Ascending aorta (tissue), 2 donors: ENCODE results near the gene PEX1. TPM values are rescaled to one million over a fixed set of nuclear protein-coding genes. Genes with fewer than 3 reads are reported as not detected.
A peak's percentile ranks its signal among the peaks of the same experiment; 100 is the strongest.

Source experiments
- DNase-seq, 2 donors: peaks; one replicate each; pipeline ENCODE4 v3.0.0-alpha.2; 2019; ENCODE audit warnings: low spot score in 2 of 2
- H3K27ac ChIP-seq, 2 donors: fragments of 200-600 bp; sonication (generic); one replicate each; pipeline ENCODE4 v1.5.1; 2016 to 2017; ENCODE audit warnings: mild to moderate bottlenecking in 1 of 2
- H3K27me3 ChIP-seq: fragments of 200-600 bp; sonication (generic); one replicate; pipeline ENCODE4 v1.5.1; 2017
- H3K36me3 ChIP-seq, 2 donors: fragments of 200-600 bp; sonication (generic); one replicate each; pipeline ENCODE4 v1.5.1; 2016
- H3K4me1 ChIP-seq, 2 donors: fragments of 200-600 bp; sonication (generic); one replicate each; pipeline ENCODE4 v1.5.1; 2016 to 2017; ENCODE audit warnings: mild to moderate bottlenecking in 1 of 2
- H3K4me3 ChIP-seq, 2 donors: fragments of 200-600 bp; sonication (generic); one replicate each; pipeline ENCODE4 v1.5.1; 2016 to 2017; ENCODE audit warnings: mild to moderate bottlenecking in 1 of 2
- H3K9me3 ChIP-seq, 2 donors: fragments of 200-600 bp; sonication (generic); one replicate each; pipeline ENCODE4 v1.5.1; 2016
- intact Hi-C: fragments of 100-400 bp; cut with DNase I; formaldehyde crosslinking; loops from one replicate; pipeline ENCODE4 v1.15.1; 2023
- total RNA-seq: library from RNA; depleted of rRNA; stranded (reverse); fragments of >200 nt; gene quantifications from one replicate; pipeline ENCODE4 v1.1.0, GENCODE V29; 2016
- TF ChIP-seq, protein P1 (sequence below), 3 experiments: fragments of 200-600 bp in 2 of 3; fragments of 450-650 bp in 1 of 3; sonication (generic) in 2 of 3; IDR thresholded peaks; one replicate each; pipeline ENCODE4 v1.5.1; 2016 to 2019; ENCODE audit warnings: antibody characterized with exemption in 3 of 3, mild to moderate bottlenecking in 1 of 3, moderate library complexity in 1 of 3

Gene PEX1
- 6.5 TPM for total RNA-seq

DNA sequence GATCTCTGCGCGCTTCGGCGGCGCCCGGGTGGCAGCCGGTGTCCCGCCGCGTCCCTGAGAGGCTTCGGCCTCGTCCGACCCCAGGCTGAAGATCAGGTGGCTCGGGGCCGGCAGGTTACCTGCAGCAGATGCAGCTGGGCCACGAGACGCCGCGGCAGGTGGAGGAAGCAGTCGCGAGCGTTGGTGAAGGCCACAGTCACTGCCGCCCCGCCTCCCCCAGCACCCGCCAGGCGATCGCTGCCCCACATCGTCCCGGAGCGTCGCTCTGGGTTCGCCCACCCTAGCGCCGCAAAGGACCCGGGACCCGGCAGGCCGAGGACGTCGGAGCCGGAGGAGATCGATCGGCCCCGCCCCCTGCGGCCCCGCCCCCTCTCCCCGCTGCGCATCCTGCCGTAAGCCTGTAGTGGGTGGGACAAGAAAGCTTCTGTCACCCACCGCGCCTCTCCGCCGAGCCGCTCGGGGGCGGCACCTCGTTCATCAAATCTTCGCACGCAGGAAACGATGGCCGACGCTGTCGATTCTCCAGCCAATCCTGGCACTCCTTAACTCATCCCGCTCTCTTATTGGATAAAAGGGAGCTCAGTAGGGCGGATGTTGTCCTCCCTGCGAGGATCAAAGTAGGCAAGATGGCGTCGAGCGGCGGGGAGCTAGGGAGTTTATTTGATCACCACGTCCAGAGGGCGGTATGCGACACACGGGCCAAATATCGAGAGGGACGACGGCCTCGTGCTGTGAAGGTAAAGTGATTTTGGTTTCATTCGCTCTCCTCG is at the start of gene PEX1, which contains the start of gene RBM48:
Gene PEX1, minus strand, starts transcription at position 333 of the 770 bp plus-strand sequence. Its CDS starts 85 bp downstream, at position 248.
Gene RBM48, plus strand, starts transcription at position 608 of the 770 bp plus-strand sequence. Its CDS starts 19 bp downstream, at position 627.
- peaks cover 29 to 32% of the 10 kb centered on the region in 2 donors for H3K36me3 ChIP-seq
- DNase-seq: peak; percentile 90 to 98
- H3K4me1 ChIP-seq: peaks cover 9 to 18% of the 10 kb centered on the region in 2 donors
- peak within 1 kb of the TSS; percentile 86 to 94 for H3K4me3 ChIP-seq
- H3K27ac ChIP-seq: peak within 1 kb of the TSS; percentile 88 to 89
- H3K9me3 ChIP-seq: no peaks in the 10 kb centered on the region
- intact Hi-C loops: loop anchor here (1.0 to 5.0 kb wide), 5 partner anchors 59 to 704 kb away; partner anchors contain the start of genes CYP51A1 and VPS50
- TF ChIP-seq, protein P1, sequence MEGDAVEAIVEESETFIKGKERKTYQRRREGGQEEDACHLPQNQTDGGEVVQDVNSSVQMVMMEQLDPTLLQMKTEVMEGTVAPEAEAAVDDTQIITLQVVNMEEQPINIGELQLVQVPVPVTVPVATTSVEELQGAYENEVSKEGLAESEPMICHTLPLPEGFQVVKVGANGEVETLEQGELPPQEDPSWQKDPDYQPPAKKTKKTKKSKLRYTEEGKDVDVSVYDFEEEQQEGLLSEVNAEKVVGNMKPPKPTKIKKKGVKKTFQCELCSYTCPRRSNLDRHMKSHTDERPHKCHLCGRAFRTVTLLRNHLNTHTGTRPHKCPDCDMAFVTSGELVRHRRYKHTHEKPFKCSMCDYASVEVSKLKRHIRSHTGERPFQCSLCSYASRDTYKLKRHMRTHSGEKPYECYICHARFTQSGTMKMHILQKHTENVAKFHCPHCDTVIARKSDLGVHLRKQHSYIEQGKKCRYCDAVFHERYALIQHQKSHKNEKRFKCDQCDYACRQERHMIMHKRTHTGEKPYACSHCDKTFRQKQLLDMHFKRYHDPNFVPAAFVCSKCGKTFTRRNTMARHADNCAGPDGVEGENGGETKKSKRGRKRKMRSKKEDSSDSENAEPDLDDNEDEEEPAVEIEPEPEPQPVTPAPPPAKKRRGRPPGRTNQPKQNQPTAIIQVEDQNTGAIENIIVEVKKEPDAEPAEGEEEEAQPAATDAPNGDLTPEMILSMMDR (IDR thresholded peaks at IDR 0.05): peak in 2 of 3 experiments; percentile 36 to 48
- H3K27me3 ChIP-seq: no peaks in the 10 kb centered on the region

DNA sequence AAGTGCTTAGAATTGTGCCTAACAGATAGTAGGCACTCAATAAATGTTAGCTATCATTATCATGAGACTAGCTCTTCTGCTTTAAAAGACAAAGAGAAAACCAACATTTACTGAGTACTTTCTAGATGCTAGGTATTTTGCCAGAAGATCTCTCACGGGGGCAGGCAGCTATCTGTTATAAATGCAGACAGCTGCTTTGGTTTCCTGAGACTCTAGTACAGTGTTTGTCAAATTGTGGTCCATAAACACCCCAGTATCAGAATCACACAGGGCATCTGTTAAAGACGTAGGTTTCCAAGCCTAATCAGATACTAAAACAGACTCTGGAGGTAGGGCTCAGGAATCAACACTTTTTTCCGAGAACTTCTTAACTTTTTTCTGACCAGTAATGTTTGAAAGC is 48.0 kb upstream of the PEX1 start:
- TF ChIP-seq, protein P1 (IDR thresholded peaks at IDR 0.05): no peak
- no peaks in the 10 kb centered on the region for H3K9me3 ChIP-seq
- H3K27me3 ChIP-seq: no peaks in the 10 kb centered on the region
- intact Hi-C loops: no loop called here
- peaks cover 65 to 90% of the 10 kb centered on the region in 2 donors for H3K36me3 ChIP-seq
- no peak for DNase-seq
- H3K4me3 ChIP-seq: no peak overlapping the region
- no peak overlapping the region for H3K27ac ChIP-seq
- H3K4me1 ChIP-seq: no peaks in the 10 kb centered on the region

DNA sequence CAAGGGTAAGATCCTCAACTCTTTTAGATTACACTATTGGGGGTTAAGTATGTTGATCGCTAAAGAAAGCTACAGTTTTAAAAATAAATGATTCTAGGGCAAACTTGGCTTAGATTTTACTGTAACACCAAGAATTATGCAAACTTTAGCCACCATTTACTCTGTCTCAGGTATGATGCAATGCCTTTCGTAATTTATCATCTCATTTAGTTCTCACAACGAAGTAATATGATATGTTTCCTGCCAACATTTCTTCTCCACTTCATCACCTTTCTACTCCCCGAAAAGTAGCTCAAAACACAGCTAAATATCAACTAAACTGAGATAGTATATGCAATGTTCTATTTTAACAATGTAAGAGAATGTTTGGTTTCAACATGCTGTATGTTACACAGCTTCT is 40.8 kb upstream of the PEX1 start:
- Histone ChIP-seq H3K4me3 (no peak overlapping the region), H3K36me3 (peaks cover 55 to 80% of the 10 kb centered on the region in 2 donors), H3K27ac (no peak overlapping the region), H3K27me3 (no peaks in the 10 kb centered on the region), H3K9me3 (no peaks in the 10 kb centered on the region), H3K4me1 (no peaks in the 10 kb centered on the region)
- intact Hi-C loops: no loop called here
- DNase-seq: no peak
- TF ChIP-seq, protein P1 (IDR thresholded peaks at IDR 0.05): no peak

DNA sequence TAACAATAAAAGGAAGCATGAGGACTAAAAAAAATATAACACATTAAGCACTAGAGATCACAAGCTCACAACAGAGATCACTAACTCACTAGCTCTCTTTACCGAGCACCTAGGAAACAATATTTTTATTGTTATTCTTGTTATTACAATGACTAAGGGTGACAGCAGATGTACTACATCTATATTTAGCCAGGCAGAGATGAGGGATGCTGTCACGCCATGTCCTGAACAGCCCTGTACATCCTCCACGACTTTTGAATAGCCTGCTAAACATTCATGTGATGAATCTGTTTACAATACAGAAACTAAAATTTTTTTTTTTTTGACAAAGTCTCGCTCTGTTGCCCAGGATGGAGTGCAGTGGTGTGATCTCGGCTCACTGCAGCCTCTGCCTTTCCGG is 39.1 kb upstream of the PEX1 start:
- DNase-seq: no peak
- TF ChIP-seq, protein P1 (IDR thresholded peaks at IDR 0.05): no peak
- Histone ChIP-seq H3K4me1 (no peaks in the 10 kb centered on the region), H3K27ac (no peak overlapping the region), H3K4me3 (no peak overlapping the region), H3K36me3 (peaks cover 53 to 76% of the 10 kb centered on the region in 2 donors), H3K9me3 (no peaks in the 10 kb centered on the region), H3K27me3 (no peaks in the 10 kb centered on the region)
- intact Hi-C loops: no loop called here

DNA sequence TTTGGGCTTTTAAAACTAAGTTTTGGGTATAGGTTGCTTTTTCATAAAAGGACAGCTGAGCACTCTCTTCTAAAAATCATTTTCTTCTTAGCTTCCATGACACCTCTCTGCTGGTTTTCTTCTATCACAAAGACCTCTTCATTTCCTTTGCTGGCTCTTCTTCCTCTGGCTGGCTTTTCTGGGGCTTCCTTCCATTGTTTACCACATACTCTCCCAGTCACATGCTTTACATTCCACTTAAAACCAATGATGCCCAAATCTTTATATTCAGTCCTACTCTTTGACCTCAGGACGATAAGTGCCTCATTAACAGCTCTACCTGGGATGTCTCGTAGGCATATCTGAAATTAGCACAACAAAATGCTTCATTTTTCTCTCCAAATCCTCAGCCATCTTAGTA is 35.0 kb upstream of the PEX1 start:
- H3K9me3 ChIP-seq: no peaks in the 10 kb centered on the region
- H3K27me3 ChIP-seq: no peaks in the 10 kb centered on the region
- no peak overlapping the region for H3K4me3 ChIP-seq
- H3K4me1 ChIP-seq: peaks cover 0 to 2% of the 10 kb centered on the region in 2 donors
- TF ChIP-seq, protein P1 (IDR thresholded peaks at IDR 0.05): no peak
- H3K27ac ChIP-seq: no peak overlapping the region
- no peak for DNase-seq
- intact Hi-C loops: no loop called here
- H3K36me3 ChIP-seq: peaks cover 39 to 47% of the 10 kb centered on the region in 2 donors
